SJCRH30 (cell line): ENCODE measurements around the gene LTBP1. TPM values are rescaled to one million over a fixed set of nuclear protein-coding genes. Genes with fewer than 3 reads are reported as not detected.
"Not testable (repeated sequence)": the region's sequence is repeated elsewhere in the genome, so short reads cannot be mapped to it uniquely, and the experiment has no call there.

Experiments used
- DNase-seq, 2 experiments: peaks; one replicate each; pipeline ENCODE4 v3.0.0-alpha.2; 2015 to 2020
- H3K27ac ChIP-seq: fragments of 250-450 bp; sonication (Bioruptor Pico); 2 replicates; pipeline ENCODE4 v1.5.1; 2020; ENCODE audit warnings: mild to moderate bottlenecking, moderate library complexity
- H3K27me3 ChIP-seq: fragments of 250-450 bp; sonication (Bioruptor Pico); 2 replicates; pipeline ENCODE4 v1.5.1; 2020; ENCODE audit warnings: mild to moderate bottlenecking, moderate library complexity
- H3K36me3 ChIP-seq: fragments of 250-450 bp; sonication (Bioruptor Pico); 2 replicates; pipeline ENCODE4 v1.5.1; 2020; ENCODE audit warnings: mild to moderate bottlenecking, moderate library complexity
- H3K4me1 ChIP-seq: fragments of 250-450 bp; sonication (Bioruptor Pico); 2 replicates; pipeline ENCODE4 v1.5.1; 2020; ENCODE audit warnings: mild to moderate bottlenecking, moderate library complexity
- H3K4me3 ChIP-seq: fragments of 250-450 bp; sonication (Bioruptor Pico); 2 replicates; pipeline ENCODE4 v1.5.1; 2020; ENCODE audit warnings: mild to moderate bottlenecking, moderate library complexity
- H3K9me3 ChIP-seq: fragments of 250-450 bp; sonication (Bioruptor Pico); replicated peaks from 2 replicates; pipeline ENCODE4 v1.5.1; 2020; ENCODE audit warnings: mild to moderate bottlenecking, moderate library complexity
- total RNA-seq: library from RNA; depleted of rRNA; stranded (reverse); fragments of >200 nt; shearing (Covaris generic); gene quantifications from 2 replicates; pipeline ENCODE4 v1.2.3, GENCODE V29; 2014

Gene LTBP1
- total RNA-seq, 1 experiment from 2014 or later = 63.1 TPM

DNA sequence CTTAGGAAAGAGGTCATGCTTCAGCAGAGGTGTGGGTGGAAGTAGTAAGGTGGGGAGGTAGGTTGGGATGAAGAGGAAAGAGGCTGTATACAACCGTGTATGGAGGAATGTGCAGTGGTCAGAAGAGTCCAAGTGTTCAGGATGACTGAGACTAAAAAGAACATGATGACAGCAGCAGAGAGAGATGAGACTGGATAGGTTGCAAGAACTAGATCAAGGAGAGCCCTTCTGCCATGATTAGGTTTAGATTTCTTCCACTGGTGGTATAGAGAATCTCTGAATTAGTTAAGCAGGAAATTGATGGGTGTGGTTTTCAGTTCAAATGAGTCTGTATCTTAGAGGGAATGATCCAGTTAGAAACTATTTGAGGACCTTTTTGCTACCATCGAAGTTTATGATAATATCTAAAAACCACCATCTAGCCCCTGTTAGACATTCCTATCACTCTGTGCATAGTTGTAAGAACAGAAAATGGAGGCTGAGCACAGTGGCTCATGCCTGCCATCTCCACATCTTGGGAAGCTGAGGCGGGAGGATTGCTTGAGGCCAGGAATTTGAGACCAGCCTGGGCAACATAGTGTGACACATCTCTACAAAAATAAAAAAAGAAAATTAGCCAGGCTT lies 221.0 kb downstream of the LTBP1 start:
- Histone ChIP-seq H3K36me3 (no peaks in the 10 kb centered on the region), H3K27ac (no peak overlapping the region), H3K4me3 (no peak overlapping the region), H3K4me1 (no peaks in the 10 kb centered on the region), H3K9me3 (no peaks in the 10 kb centered on the region), H3K27me3 (no peaks in the 10 kb centered on the region)
- no peak for DNase-seq

GRCh38 chr2:33168425-33168824 lies 221.7 kb downstream of the LTBP1 start:
- Histone ChIP-seq H3K27ac (no peak overlapping the region), H3K27me3 (no peaks in the 10 kb centered on the region)

GRCh38 chr2:33168922-33169321 lies 222.2 kb downstream of the LTBP1 start:
- no peaks in the 10 kb centered on the region for H3K36me3 ChIP-seq
- H3K9me3 ChIP-seq = no peaks in the 10 kb centered on the region
- H3K27me3 ChIP-seq = no peaks in the 10 kb centered on the region
- no peak overlapping the region for H3K27ac ChIP-seq
- H3K4me3 ChIP-seq = no peak overlapping the region
- no peaks in the 10 kb centered on the region for H3K4me1 ChIP-seq
- no peak for DNase-seq

More at GRCh38 chr2:33168425-33168824, 221.7 kb downstream of the LTBP1 start:
- Histone ChIP-seq H3K4me3 (no peak overlapping the region), H3K36me3 (no peaks in the 10 kb centered on the region), H3K9me3 (no peaks in the 10 kb centered on the region), H3K4me1 (no peaks in the 10 kb centered on the region)
- no peak for DNase-seq

DNA sequence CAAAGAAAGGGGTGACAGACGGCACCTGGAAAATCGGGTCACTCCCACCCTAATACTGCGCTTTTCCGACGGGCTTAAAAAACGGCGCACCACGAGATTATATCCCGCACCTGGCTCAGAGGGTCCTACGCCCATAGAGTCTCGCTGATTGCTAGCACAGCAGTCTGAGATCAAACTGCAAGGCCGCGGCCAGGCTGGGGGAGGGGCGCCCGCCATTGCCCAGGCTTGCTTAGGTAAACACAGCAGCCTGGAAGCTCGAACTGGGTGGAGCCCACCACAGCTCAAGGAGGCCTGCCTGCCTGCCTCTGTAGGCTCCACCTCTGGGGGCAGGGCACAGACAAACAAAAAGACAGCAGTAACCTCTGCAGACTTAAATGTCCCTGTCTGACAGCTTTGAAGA lies 223.5 kb downstream of the LTBP1 start:
- not testable (repeated sequence) for H3K27ac ChIP-seq, H3K4me3 ChIP-seq, H3K4me1 ChIP-seq, H3K36me3 ChIP-seq, DNase-seq, H3K27me3 ChIP-seq, H3K9me3 ChIP-seq

DNA sequence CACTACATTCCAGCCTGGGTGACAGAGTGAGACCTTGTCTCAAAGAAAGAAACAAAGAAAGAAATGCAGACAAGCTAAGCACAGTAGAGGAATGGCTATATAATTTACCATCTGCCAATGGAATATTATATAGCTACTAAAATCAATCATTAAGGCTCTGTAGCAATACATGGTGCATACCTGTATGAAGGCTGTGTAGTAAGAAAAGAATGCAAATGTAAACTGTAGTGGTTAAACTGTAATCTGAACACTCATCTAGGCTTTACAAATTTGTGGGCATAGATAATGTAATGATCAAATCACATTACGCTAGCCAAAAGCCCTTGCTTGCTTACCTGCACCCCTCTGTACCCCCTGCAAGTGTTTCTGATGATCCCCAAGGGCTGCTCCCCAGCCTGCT lies 230.9 kb downstream of the LTBP1 start:
- Histone ChIP-seq H3K9me3 (no peaks in the 10 kb centered on the region), H3K27ac (no peak overlapping the region), H3K36me3 (no peaks in the 10 kb centered on the region), H3K4me1 (no peaks in the 10 kb centered on the region), H3K27me3 (no peaks in the 10 kb centered on the region), H3K4me3 (no peak overlapping the region)
- no peak for DNase-seq

GRCh38 chr2:33178209-33178608 lies 231.5 kb downstream of the LTBP1 start:
- no peak for DNase-seq
- no peaks in the 10 kb centered on the region for H3K36me3 ChIP-seq
- H3K9me3 ChIP-seq = no peaks in the 10 kb centered on the region
- no peaks in the 10 kb centered on the region for H3K27me3 ChIP-seq
- no peak overlapping the region for H3K27ac ChIP-seq
- no peaks in the 10 kb centered on the region for H3K4me1 ChIP-seq
- H3K4me3 ChIP-seq = no peak overlapping the region

- Histone ChIP-seq H3K4me3 (no peak overlapping the region), H3K27me3 (no peaks in the 10 kb centered on the region), H3K27ac (no peak overlapping the region), H3K36me3 (no peaks in the 10 kb centered on the region), H3K9me3 (no peaks in the 10 kb centered on the region), H3K4me1 (no peaks in the 10 kb centered on the region)
- DNase-seq = no peak
Measured at GRCh38 chr2:33180915-33181314, 234.2 kb downstream of the LTBP1 start.

- no peak for DNase-seq
- Histone ChIP-seq H3K4me3 (no peak overlapping the region), H3K4me1 (no peaks in the 10 kb centered on the region), H3K36me3 (no peaks in the 10 kb centered on the region), H3K27ac (no peak overlapping the region), H3K27me3 (no peaks in the 10 kb centered on the region), H3K9me3 (no peaks in the 10 kb centered on the region)
Measured at GRCh38 chr2:33181466-33181865, 234.7 kb downstream of the LTBP1 start.

DNA sequence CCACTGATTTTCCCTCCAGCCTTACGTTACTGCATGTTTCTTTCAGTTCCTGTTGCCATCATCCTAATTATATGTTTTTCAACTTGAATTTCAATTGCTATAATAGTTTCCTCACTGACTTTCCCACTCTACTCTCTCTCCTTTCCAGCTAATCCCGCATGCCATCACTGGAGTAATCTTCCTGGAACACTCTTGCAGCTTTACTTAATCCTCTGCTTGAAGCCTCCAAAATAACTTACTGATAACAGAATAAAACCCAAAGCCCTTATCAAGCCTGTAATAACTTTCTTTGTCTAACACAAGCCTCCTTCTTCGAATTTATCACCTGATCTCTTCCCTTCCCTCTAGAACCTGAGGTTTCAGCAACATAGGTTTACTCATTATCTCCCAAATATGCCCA lies 237.3 kb downstream of the LTBP1 start:
- no peak overlapping the region for H3K27ac ChIP-seq
- no peaks in the 10 kb centered on the region for H3K4me1 ChIP-seq
- H3K36me3 ChIP-seq = peaks cover 3% of the 10 kb centered on the region
- no peaks in the 10 kb centered on the region for H3K9me3 ChIP-seq
- DNase-seq = no peak
- no peak overlapping the region for H3K4me3 ChIP-seq
- no peaks in the 10 kb centered on the region for H3K27me3 ChIP-seq

GRCh38 chr2:33186937-33187336 lies 240.2 kb downstream of the LTBP1 start:
- DNase-seq = no peak
- Histone ChIP-seq H3K36me3 (peaks cover 7% of the 10 kb centered on the region), H3K27ac (no peak overlapping the region), H3K4me1 (no peaks in the 10 kb centered on the region), H3K27me3 (no peaks in the 10 kb centered on the region), H3K4me3 (no peak overlapping the region), H3K9me3 (no peaks in the 10 kb centered on the region)

GRCh38 chr2:33188799-33189198 lies 242.0 kb downstream of the LTBP1 start:
- Histone ChIP-seq H3K36me3 (peaks cover 7% of the 10 kb centered on the region), H3K4me3 (no peak overlapping the region), H3K9me3 (no peaks in the 10 kb centered on the region), H3K27ac (no peak overlapping the region), H3K27me3 (no peaks in the 10 kb centered on the region), H3K4me1 (no peaks in the 10 kb centered on the region)
- no peak for DNase-seq

GRCh38 chr2:33190393-33190937 lies 243.7 kb downstream of the LTBP1 start:
- no peaks in the 10 kb centered on the region for H3K27me3 ChIP-seq
- H3K4me3 ChIP-seq = no peak overlapping the region
- H3K4me1 ChIP-seq = no peaks in the 10 kb centered on the region
- no peak for DNase-seq
- no peaks in the 10 kb centered on the region for H3K9me3 ChIP-seq
- H3K36me3 ChIP-seq = peaks cover 7% of the 10 kb centered on the region
- H3K27ac ChIP-seq = no peak overlapping the region

- peaks cover 6% of the 10 kb centered on the region; the same call in 1 of the 2 replicates for H3K36me3 ChIP-seq
- H3K27ac ChIP-seq = no peak overlapping the region
- DNase-seq = no peak
Measured at GRCh38 chr2:33195891-33196290, 249.1 kb downstream of the LTBP1 start.

GRCh38 chr2:33196700-33197099 lies 249.9 kb downstream of the LTBP1 start:
- Histone ChIP-seq H3K4me1 (no peaks in the 10 kb centered on the region), H3K9me3 (peaks cover 8% of the 10 kb centered on the region), H3K27ac (no peak overlapping the region), H3K36me3 (peaks cover 6% of the 10 kb centered on the region; the same call in 1 of the 2 replicates), H3K4me3 (no peak overlapping the region), H3K27me3 (no peaks in the 10 kb centered on the region)
- DNase-seq = no peak

More at GRCh38 chr2:33195891-33196290, 249.1 kb downstream of the LTBP1 start:
- no peaks in the 10 kb centered on the region for H3K27me3 ChIP-seq
- no peak overlapping the region for H3K4me3 ChIP-seq
- peaks cover 6% of the 10 kb centered on the region for H3K9me3 ChIP-seq
- no peaks in the 10 kb centered on the region for H3K4me1 ChIP-seq

DNA sequence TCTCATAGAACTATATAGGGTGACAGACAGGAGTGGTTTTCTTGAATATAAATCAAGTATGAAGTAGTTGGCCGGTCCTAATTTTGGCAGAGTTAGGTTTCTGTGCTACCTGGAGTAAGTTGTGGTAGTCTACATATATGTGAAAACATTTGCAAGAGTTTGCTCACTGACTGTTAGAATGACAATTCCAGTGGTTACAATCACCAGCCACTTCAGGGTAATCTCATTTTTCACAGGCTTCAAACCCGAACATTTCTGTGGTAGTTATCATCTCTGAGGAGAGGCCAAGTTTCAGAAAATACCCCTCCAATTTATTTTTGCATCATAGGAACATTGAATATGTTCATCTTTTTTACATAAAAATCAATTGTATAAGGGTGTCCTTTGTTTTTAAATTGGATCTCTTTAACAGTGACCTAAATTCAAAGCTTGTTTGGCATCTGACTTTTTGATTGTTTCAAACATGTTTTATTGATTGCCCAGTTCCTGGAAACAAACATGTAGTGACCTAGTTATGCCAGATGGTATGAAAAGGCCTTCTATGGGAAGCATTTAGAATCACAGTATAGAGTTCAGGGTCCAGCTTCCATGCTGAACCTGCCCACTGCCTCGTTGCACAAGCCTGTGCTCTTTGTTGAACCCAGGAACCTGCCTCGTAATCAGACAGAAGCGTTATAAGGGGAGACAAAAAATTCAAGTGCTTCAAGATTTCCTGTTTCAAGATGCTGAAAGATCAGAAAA lies 250.6 kb downstream of the LTBP1 start:
- Histone ChIP-seq H3K36me3 (peaks cover 6% of the 10 kb centered on the region; the same call in 1 of the 2 replicates), H3K4me1 (no peaks in the 10 kb centered on the region), H3K27ac (no peak overlapping the region), H3K27me3 (no peaks in the 10 kb centered on the region), H3K9me3 (peaks cover 8% of the 10 kb centered on the region), H3K4me3 (no peak overlapping the region)
- no peak for DNase-seq
